GM19240 (cell line): ENCODE measurements around the gene HOXC5.
A peak's percentile ranks its signal among the peaks of the same experiment; 100 is the strongest.

Experiments
- DNase-seq: peaks from one replicate; pipeline ENCODE4 v3.0.0; 2011; ENCODE audit warnings: low spot score; ENCODE audit not compliant: insufficient read length

HOXC5 gene

GRCh38 chr12:54045868-54046521 lies 13.1 kb downstream of the HOXC5 start:
- no peak for DNase-seq

GRCh38 chr12:54046809-54047159 lies 13.9 kb downstream of the HOXC5 start:
- no peak for DNase-seq

DNA sequence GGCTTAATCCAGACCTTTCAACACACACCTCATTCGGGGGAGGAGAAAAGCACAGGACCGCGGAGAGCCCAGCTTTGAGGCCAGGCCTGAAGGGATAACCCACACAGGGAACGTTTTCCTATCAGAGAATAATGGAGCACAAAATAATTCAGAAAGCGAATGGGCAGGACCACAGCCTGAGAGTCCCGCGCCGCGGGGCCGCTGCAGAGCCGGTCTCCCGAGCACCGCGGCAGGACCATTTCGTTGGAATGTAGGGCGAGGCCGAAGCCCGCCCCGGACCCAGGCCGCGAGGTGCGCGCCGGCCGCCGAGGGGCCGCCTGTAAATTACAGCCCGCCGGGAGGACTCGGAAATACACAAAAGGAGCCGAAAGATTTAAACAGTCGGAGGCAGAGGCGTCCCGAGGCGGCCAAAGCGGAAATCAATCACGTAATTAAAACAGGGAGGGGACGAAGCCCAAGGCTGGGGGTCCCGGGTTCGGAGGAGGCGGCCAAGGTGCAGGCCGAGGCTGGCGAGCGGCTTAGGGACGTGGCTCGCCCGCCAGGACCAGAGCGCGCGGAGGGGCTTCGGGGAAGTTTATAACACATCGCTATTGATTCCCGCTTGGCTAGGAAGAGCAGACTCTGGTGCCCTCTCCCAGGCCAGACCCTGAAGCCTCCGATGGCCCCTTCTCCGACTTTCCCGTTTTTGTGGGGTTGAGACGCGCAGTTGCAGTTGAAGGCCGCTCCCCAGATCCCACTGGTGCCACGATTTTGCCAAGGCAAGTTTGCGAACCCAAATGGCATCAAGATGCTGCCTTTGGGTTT lies 14.5 kb downstream of the HOXC5 start:
- no peak for DNase-seq

DNA sequence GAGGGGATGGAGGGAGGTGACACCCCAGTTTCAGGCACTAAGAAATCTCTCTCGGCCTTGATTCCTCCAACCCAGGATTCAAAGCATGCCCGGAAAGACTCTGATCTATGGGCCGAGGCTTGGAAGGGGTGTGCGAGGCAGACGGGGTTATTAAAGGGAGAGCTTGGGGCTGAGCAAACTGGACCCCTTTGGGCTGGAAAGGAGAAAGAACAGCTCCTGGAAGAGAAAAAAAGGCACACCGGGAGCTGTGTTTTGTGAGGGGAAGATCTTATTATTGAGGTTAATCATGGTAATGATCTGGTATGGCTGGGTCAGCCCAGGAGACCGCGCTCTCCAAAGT lies 15.1 kb downstream of the HOXC5 start:
- DNase-seq: no peak

- no peak for DNase-seq
Measured at GRCh38 chr12:54048406-54049093, 15.7 kb downstream of the HOXC5 start.

DNA sequence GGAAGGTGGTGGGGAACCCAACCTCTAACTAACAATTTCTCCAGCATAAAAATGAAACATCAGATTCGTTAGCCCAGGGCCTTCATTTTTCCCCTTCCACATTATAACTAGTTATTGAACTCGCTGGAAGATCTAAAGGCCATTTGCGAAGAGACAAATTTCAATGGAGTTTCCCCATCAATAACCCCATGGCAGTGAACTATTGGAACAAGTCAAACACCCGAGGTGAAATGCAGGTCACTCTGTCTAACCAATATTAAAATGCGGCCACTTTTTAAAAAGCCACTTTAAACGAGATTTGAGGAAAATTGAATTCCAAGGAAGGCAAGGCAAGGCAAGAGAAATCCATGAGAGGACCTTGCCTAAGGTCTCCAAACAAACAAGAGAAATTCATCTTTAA lies 16.3 kb downstream of the HOXC5 start:
- no peak for DNase-seq

DNA sequence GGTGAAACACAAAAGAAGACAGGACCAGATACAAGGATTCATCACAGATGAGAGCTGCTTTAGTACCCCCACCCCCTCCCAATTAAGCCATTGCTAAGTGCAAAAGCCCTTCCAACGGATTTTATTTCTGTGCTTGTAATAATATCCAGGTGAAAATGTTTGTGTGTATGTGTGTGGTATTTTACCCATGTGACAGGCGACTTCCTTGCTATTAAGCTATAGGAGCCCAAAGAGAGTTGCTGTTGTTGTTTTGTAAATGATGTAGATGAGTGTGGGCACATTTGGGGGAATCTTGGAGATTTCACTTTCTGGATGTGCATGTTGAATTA lies 17.6 kb downstream of the HOXC5 start:
- no peak for DNase-seq

- DNase-seq: no peak
Measured at GRCh38 chr12:54051026-54051842, 18.4 kb downstream of the HOXC5 start.

GRCh38 chr12:54051874-54052437 lies 19.1 kb downstream of the HOXC5 start:
- DNase-seq: no peak

DNA sequence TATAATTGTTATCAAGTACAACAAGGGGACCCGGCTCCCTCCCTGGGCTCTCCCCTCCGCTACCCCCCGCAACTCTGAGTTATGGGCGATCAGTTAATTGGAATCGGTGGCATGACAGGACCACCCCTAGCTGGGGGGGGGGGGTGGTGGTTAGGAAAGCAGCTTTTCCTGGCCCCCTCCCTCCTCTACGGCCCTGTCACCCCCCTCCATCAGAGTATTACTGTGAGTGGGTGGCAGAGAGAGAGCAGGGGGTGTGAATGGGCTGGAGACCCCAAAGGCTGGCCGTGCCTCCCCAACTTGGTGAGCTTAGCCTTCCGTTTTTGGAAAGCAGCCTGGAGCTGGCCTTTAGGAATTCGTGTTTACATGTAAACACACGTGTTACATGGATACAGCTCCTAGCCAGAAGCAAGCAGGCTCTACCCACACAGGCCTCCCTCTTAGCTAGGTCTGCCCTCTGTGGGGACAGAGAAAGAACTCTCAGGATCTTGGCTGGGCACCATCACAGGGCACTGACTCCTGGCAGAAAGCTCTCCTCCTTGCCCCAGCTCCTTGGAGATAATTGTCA lies 19.7 kb downstream of the HOXC5 start:
- no peak for DNase-seq

- DNase-seq: peak; percentile 76
Measured at GRCh38 chr12:54053003-54053750, 20.3 kb downstream of the HOXC5 start.

GRCh38 chr12:54053751-54054741 lies 21.2 kb downstream of the HOXC5 start, which contains the start of gene HOXC4:
TSS of gene HOXC4 (plus strand) at chr12:54053835. CDS start at chr12:54053923, 88 bp downstream.
- peak; percentile 52 for DNase-seq

DNA sequence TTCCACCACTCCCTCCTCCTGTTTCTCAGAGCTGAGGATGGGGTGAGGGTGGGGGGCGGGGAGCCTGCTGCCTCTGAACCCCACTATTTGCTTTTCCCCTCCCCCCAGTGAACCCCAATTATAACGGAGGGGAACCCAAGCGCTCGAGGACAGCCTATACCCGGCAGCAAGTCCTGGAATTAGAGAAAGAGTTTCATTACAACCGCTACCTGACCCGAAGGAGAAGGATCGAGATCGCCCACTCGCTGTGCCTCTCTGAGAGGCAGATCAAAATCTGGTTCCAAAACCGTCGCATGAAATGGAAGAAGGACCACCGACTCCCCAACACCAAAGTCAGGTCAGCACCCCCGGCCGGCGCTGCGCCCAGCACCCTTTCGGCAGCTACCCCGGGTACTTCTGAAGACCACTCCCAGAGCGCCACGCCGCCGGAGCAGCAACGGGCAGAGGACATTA lies 21.9 kb downstream of the HOXC5 start:
- no peak for DNase-seq

DNA sequence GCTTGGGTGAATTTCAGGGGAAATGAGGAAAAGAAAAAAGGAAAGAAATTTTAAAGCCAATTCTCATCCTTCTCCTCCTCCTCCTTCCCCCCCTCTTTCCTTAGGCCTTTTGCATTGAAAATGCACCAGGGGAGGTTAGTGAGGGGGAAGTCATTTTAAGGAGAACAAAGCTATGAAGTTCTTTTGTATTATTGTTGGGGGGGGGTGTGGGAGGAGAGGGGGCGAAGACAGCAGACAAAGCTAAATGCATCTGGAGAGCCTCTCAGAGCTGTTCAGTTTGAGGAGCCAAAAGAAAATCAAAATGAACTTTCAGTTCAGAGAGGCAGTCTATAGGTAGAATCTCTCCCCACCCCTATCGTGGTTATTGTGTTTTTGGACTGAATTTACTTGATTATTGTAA lies 22.7 kb downstream of the HOXC5 start:
- no peak for DNase-seq

GRCh38 chr12:54056110-54056509 lies 23.3 kb downstream of the HOXC5 start:
- DNase-seq: no peak

GRCh38 chr12:54058128-54058768 lies 25.4 kb downstream of the HOXC5 start:
- no peak for DNase-seq

DNA sequence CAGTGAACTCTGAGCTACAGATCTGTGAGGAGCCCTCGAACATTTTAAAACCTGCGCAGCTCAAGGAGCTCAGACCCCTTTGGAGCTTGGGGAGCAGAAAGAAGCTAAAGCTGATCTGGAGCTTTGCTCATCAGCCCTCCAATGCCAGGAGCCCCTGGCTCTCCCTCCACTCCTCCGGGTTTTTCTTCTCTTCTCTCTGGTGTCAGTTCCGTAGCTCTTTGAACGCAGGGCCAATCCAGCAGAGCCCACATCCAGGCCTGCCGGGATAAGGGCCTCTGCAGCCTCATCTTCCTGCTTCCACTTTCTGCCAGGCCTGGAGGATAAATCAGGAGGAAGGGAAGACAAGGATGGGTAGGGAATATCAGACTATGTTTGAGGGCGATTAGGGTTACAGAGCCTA lies 26.8 kb downstream of the HOXC5 start:
- DNase-seq: no peak

DNA sequence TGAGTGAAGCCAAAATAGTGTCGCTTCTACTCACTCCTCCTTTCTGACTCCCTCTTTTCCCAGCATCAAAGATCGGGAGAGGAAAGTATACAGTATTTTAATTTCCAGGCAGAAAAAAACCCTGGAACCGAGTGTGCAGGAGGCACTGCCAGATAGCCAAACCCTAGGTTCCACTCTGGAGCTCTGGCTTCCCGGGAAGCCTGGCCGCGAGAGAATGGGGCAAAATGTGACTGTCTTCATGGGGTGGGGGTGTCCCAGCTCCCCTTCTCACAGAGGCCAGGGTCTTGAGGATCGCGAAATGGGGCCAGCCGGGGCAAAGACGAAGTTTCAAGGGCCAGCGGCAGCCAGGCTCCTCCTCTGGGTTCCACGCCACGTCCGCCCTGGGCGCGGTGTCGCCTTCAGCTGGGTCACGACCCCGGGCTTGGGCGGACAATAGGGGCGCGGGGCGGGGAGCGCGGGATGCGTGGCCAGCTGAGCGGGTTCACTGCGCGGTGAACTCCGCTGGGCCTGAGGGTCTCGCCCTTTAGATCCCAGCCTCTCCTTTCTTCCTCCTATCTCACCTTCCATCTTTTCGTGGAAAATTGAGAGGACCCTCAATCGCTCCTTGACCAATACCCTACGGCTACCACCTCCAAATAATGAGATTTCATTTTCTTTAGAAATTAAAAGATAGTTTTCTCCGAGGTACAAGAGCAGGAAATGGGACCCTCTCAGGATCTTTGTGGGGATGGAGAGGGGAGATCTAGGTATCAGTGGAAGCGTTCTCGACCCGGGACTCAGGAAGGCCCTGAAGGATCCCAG lies 27.5 kb downstream of the HOXC5 start:
- no peak for DNase-seq
